BLaER1 (cell line): ENCODE measurements around the gene IL17REL.
"Not testable (repeated sequence)": the region's sequence is repeated elsewhere in the genome, so short reads cannot be mapped to it uniquely, and the experiment has no call there.

Experiments
- H3K27ac ChIP-seq: shearing (Covaris generic); formaldehyde crosslinking; 2 replicates; pipeline ENCODE4 v1.8.1; 2022
- H3K27me3 ChIP-seq: shearing (Covaris generic); formaldehyde crosslinking; 2 replicates; pipeline ENCODE4 v1.8.1; 2022
- H3K36me3 ChIP-seq: shearing (Covaris generic); formaldehyde crosslinking; 2 replicates; pipeline ENCODE4 v1.8.1; 2022
- H3K4me1 ChIP-seq: shearing (Covaris generic); formaldehyde crosslinking; 2 replicates; pipeline ENCODE4 v1.8.1; 2022
- H3K4me2 ChIP-seq: shearing (Covaris generic); formaldehyde crosslinking; 2 replicates; pipeline ENCODE4 v1.8.1; 2022
- H3K4me3 ChIP-seq: shearing (Covaris generic); formaldehyde crosslinking; 2 replicates; pipeline ENCODE4 v1.8.1; 2022
- H3K9ac ChIP-seq: shearing (Covaris generic); formaldehyde crosslinking; 2 replicates; pipeline ENCODE4 v1.8.1; 2022
- H3K9me3 ChIP-seq: shearing (Covaris generic); formaldehyde crosslinking; 2 replicates; pipeline ENCODE4 v1.8.1; 2022
- H4K20me1 ChIP-seq: shearing (Covaris generic); formaldehyde crosslinking; 2 replicates; pipeline ENCODE4 v1.8.1; 2022
- Cebpa-rat ChIP-seq: shearing (Covaris generic); IDR thresholded peaks from 2 replicates; pipeline ENCODE4 v1.8.1; 2022

The IL17REL gene

GRCh38 chr22:49951678-49951985 lies 60.9 kb downstream of the IL17REL start:
- H3K4me2 ChIP-seq: peak overlapping the region; percentile 80
- H3K9me3 ChIP-seq: no peaks in the 10 kb centered on the region
- peaks cover 88% of the 10 kb centered on the region for H3K4me1 ChIP-seq
- H3K4me3 ChIP-seq: no peak overlapping the region
- no peaks in the 10 kb centered on the region for H4K20me1 ChIP-seq
- H3K27me3 ChIP-seq: no peaks in the 10 kb centered on the region
- H3K9ac ChIP-seq: 0 out of 2 replicates have a peak overlapping the region, but pooled peaks have one; percentile 24
- H3K27ac ChIP-seq: peak overlapping the region; percentile 49; the same call in 1 of the 2 replicates
- no peaks in the 10 kb centered on the region for H3K36me3 ChIP-seq
- no peak for TF ChIP-seq Cebpa-rat

GRCh38 chr22:49951000-49951677 lies 61.4 kb downstream of the IL17REL start:
- TF ChIP-seq Cebpa-rat: no peak
- Histone ChIP-seq H3K9ac (no peak overlapping the region), H4K20me1 (no peaks in the 10 kb centered on the region), H3K9me3 (no peaks in the 10 kb centered on the region), H3K36me3 (no peaks in the 10 kb centered on the region), H3K4me1 (peaks cover 88% of the 10 kb centered on the region), H3K4me3 (no peak overlapping the region), H3K27ac (peak overlapping the region; percentile 49; the same call in 1 of the 2 replicates), H3K4me2 (peak overlapping the region; percentile 80), H3K27me3 (no peaks in the 10 kb centered on the region)

- no peak overlapping the region for H3K9ac ChIP-seq
- H3K4me2 ChIP-seq: peak overlapping the region; percentile 80
- H3K9me3 ChIP-seq: no peaks in the 10 kb centered on the region
- no peak overlapping the region for H3K4me3 ChIP-seq
- no peaks in the 10 kb centered on the region for H3K36me3 ChIP-seq
- H3K4me1 ChIP-seq: peaks cover 88% of the 10 kb centered on the region
- no peak overlapping the region for H3K27ac ChIP-seq
- no peaks in the 10 kb centered on the region for H4K20me1 ChIP-seq
- H3K27me3 ChIP-seq: no peaks in the 10 kb centered on the region
- no peak for TF ChIP-seq Cebpa-rat
These were observed 62.1 kb downstream of the IL17REL start for GRCh38 chr22:49950396-49950994.

GRCh38 chr22:49949914-49950292 lies 62.7 kb downstream of the IL17REL start:
- Histone ChIP-seq H3K4me3 (no peak overlapping the region), H3K27me3 (no peaks in the 10 kb centered on the region), H3K9me3 (no peaks in the 10 kb centered on the region), H4K20me1 (no peaks in the 10 kb centered on the region), H3K4me1 (peaks cover 87% of the 10 kb centered on the region), H3K36me3 (no peaks in the 10 kb centered on the region), H3K27ac (no peak overlapping the region), H3K9ac (no peak overlapping the region), H3K4me2 (no peak overlapping the region)
- no peak for TF ChIP-seq Cebpa-rat

GRCh38 chr22:49948958-49949913 lies 63.3 kb downstream of the IL17REL start:
- Histone ChIP-seq H3K4me1 (peaks cover 87% of the 10 kb centered on the region), H3K9ac (no peak overlapping the region), H3K4me3 (no peak overlapping the region), H3K27me3 (no peaks in the 10 kb centered on the region), H4K20me1 (no peaks in the 10 kb centered on the region), H3K36me3 (no peaks in the 10 kb centered on the region), H3K9me3 (no peaks in the 10 kb centered on the region), H3K27ac (0 out of 2 replicates have a peak overlapping the region, but pooled peaks have one; percentile 22), H3K4me2 (peak overlapping the region; percentile 65)
- no peak for TF ChIP-seq Cebpa-rat

- Histone ChIP-seq H3K9me3 (no peaks in the 10 kb centered on the region), H3K27me3 (no peaks in the 10 kb centered on the region), H3K4me1 (peaks cover 83% of the 10 kb centered on the region), H3K36me3 (no peaks in the 10 kb centered on the region), H3K4me3 (no peak overlapping the region), H3K4me2 (peak overlapping the region; percentile 65), H3K9ac (peak overlapping the region; percentile 32), H3K27ac (peak overlapping the region; percentile 23; the same call in 1 of the 2 replicates), H4K20me1 (no peaks in the 10 kb centered on the region)
- TF ChIP-seq Cebpa-rat: no peak
These were observed 64.2 kb downstream of the IL17REL start for GRCh38 chr22:49948116-49948957.

GRCh38 chr22:49947296-49947622 lies 65.3 kb downstream of the IL17REL start:
- peak overlapping the region; percentile 65 for H3K4me2 ChIP-seq

GRCh38 chr22:49946612-49947295 lies 65.8 kb downstream of the IL17REL start:
- Histone ChIP-seq H3K27me3 (no peaks in the 10 kb centered on the region), H4K20me1 (no peaks in the 10 kb centered on the region), H3K9me3 (0 out of 2 replicates have a peak, but pooled peaks cover 2% of the 10 kb centered on the region), H3K27ac (peak overlapping the region; percentile 23; the same call in 1 of the 2 replicates), H3K9ac (no peak overlapping the region), H3K4me3 (no peak overlapping the region), H3K36me3 (no peaks in the 10 kb centered on the region), H3K4me1 (peaks cover 67% of the 10 kb centered on the region), H3K4me2 (peak overlapping the region; percentile 65; the same call in 1 of the 2 replicates)
- no peak for TF ChIP-seq Cebpa-rat

More at GRCh38 chr22:49947296-49947622, 65.3 kb downstream of the IL17REL start:
- H3K9ac ChIP-seq: no peak overlapping the region
- H3K27ac ChIP-seq: peak overlapping the region; percentile 23
- TF ChIP-seq Cebpa-rat: no peak
- no peaks in the 10 kb centered on the region for H4K20me1 ChIP-seq
- no peaks in the 10 kb centered on the region for H3K9me3 ChIP-seq
- H3K4me1 ChIP-seq: peaks cover 72% of the 10 kb centered on the region
- no peaks in the 10 kb centered on the region for H3K27me3 ChIP-seq
- no peaks in the 10 kb centered on the region for H3K36me3 ChIP-seq
- H3K4me3 ChIP-seq: no peak overlapping the region

GRCh38 chr22:49945042-49945794 lies 67.3 kb downstream of the IL17REL start:
- H4K20me1 ChIP-seq, H3K27ac ChIP-seq, H3K27me3 ChIP-seq, H3K36me3 ChIP-seq, H3K9ac ChIP-seq, H3K4me3 ChIP-seq: not testable (repeated sequence)
- Histone ChIP-seq H3K4me1 (peaks cover 54% of the 10 kb centered on the region), H3K9me3 (peaks cover 17% of the 10 kb centered on the region), H3K4me2 (peak overlapping the region; percentile 49)
